ENCODE data around the gene PIANP. TPM values are rescaled to one million over a fixed set of nuclear protein-coding genes. Genes with fewer than 3 reads are reported as not detected.

Gene PIANP
- total RNA-seq, 2 experiments from 2014 or later, result 0.17 to 0.44 TPM

GRCh38 chr12:6691473-6691872 lies 9.1 kb downstream of the PIANP start:
- Mint-ChIP-seq H3K27me3 (no peaks in the 10 kb centered on the region), H3K4me1 (ENCODE audit: low read depth) (peaks cover 23% of the 10 kb centered on the region), H3K4me3 (no peak overlapping the region), H3K27ac (no peak overlapping the region), H3K9me3 (no peaks in the 10 kb centered on the region), H3K36me3 (peaks cover 6% of the 10 kb centered on the region)
- intact Hi-C loops (cut with micrococcal nuclease), result no loop called here
- POLR2A ChIA-PET, result interaction anchor here (0.7 kb wide), 1 partner anchor 130 kb away, joined by 3 read pairs; no protein-coding TSS in a partner anchor
- no peak for DNase-seq
- CTCF ChIA-PET, result no interaction called here

- POLR2A ChIA-PET, result interaction anchor here (0.7 to 2.3 kb wide), 21 partner anchors 10 to 255 kb away, joined by 3 to 53 read pairs (median 4); partner anchors contain the start of genes C12orf57, CD4, CDCA3 and COPS7A
- H3K4me3 Mint-ChIP-seq, result peak within 1 kb of the TSS; percentile 92
- no peaks in the 10 kb centered on the region for H3K9me3 Mint-ChIP-seq
- H3K27me3 Mint-ChIP-seq, result no peaks in the 10 kb centered on the region
- peaks cover 44% of the 10 kb centered on the region for H3K4me1 Mint-ChIP-seq (ENCODE audit: low read depth)
- intact Hi-C loops (cut with micrococcal nuclease), result loop anchor here (1.0 to 10.0 kb wide), 9 partner anchors 26 to 264 kb away; partner anchors contain the start of genes CDCA3, CHD4, COPS7A and ING4
- peak within 1 kb of the TSS; percentile 97 for H3K27ac Mint-ChIP-seq
- CTCF ChIA-PET, result interaction anchor here (0.6 to 2.3 kb wide), 25 partner anchors 8 to 202 kb away, joined by 3 to 15 read pairs (median 4); partner anchors contain the start of genes CD4, COPS7A, LAG3 and MLF2
- peak; percentile 97 for DNase-seq
- peaks cover 13% of the 10 kb centered on the region for H3K36me3 Mint-ChIP-seq
Observed at GRCh38 chr12:6688999-6689882, 11.4 kb downstream of the PIANP start, which contains the start of gene ZNF384. ZNF384 (minus strand) TSS chr12:6689375; CDS start chr12:6679520, 9,855 bp downstream.

GRCh38 chr12:6688543-6688998 lies 12.0 kb downstream of the PIANP start:
- ChIA-PET POLR2A (interaction anchor here (1.0 to 2.3 kb wide), 12 partner anchors 32 to 255 kb away, joined by 3 to 53 read pairs (median 5); partner anchors contain the start of genes C12orf57, CD4, CDCA3 and COPS7A), CTCF (interaction anchor here (0.6 to 2.3 kb wide), 16 partner anchors 11 to 184 kb away, joined by 3 to 15 read pairs (median 4); partner anchors contain the start of genes CD4, LAG3, MLF2 and SPSB2)
- peak overlapping the region; percentile 97 for H3K27ac Mint-ChIP-seq
- peak; percentile 58 for DNase-seq
- H3K9me3 Mint-ChIP-seq, result no peaks in the 10 kb centered on the region
- H3K4me3 Mint-ChIP-seq, result peak overlapping the region; percentile 92
- peaks cover 15% of the 10 kb centered on the region for H3K36me3 Mint-ChIP-seq
- peaks cover 46% of the 10 kb centered on the region for H3K4me1 Mint-ChIP-seq (ENCODE audit: low read depth)
- intact Hi-C loops (cut with micrococcal nuclease), result loop anchor here (5.0 to 10.0 kb wide), 2 partner anchors 139 to 264 kb away; partner anchors contain the start of gene P3H3
- no peaks in the 10 kb centered on the region for H3K27me3 Mint-ChIP-seq

- no peaks in the 10 kb centered on the region for H3K9me3 Mint-ChIP-seq
- peaks cover 25% of the 10 kb centered on the region for H3K36me3 Mint-ChIP-seq
- DNase-seq, result no peak
- intact Hi-C loops (cut with micrococcal nuclease), result loop anchor here (5.0 to 10.0 kb wide), 2 partner anchors 141 to 261 kb away; partner anchors contain the start of gene P3H3
- H3K27me3 Mint-ChIP-seq, result no peaks in the 10 kb centered on the region
- ChIA-PET POLR2A (no interaction called here), CTCF (interaction anchor here (0.6 to 2.2 kb wide), 10 partner anchors 38 to 205 kb away, joined by 3 to 11 read pairs (median 3); partner anchors contain the start of gene COPS7A)
- peaks cover 57% of the 10 kb centered on the region for H3K4me1 Mint-ChIP-seq (ENCODE audit: low read depth)
- H3K4me3 Mint-ChIP-seq, result no peak overlapping the region
- peak overlapping the region; percentile 49 for H3K27ac Mint-ChIP-seq
Observed at GRCh38 chr12:6685814-6686213, 14.8 kb downstream of the PIANP start.

- ChIA-PET CTCF (interaction anchor here (0.6 to 2.2 kb wide), 43 partner anchors 8 to 168 kb away, joined by 3 to 20 read pairs (median 4); partner anchors contain the start of genes CD4, CDCA3, COPS7A and MLF2), POLR2A (interaction anchor here (0.6 to 1.0 kb wide), 4 partner anchors 10 to 145 kb away, joined by 3 to 5 read pairs (median 4); partner anchors contain the start of gene COPS7A)
- DNase-seq, result peak; percentile 69
- peaks cover 30% of the 10 kb centered on the region for H3K36me3 Mint-ChIP-seq
- no peak overlapping the region for H3K4me3 Mint-ChIP-seq
- H3K9me3 Mint-ChIP-seq, result no peaks in the 10 kb centered on the region
- H3K27ac Mint-ChIP-seq, result peak overlapping the region; percentile 46
- H3K27me3 Mint-ChIP-seq, result no peaks in the 10 kb centered on the region
- intact Hi-C loops (cut with micrococcal nuclease), result loop anchor here (1.0 to 10.0 kb wide), 5 partner anchors 67 to 260 kb away; partner anchors contain the start of gene P3H3
- peaks cover 53% of the 10 kb centered on the region for H3K4me1 Mint-ChIP-seq (ENCODE audit: low read depth)
Observed at GRCh38 chr12:6684609-6685008, 16.0 kb downstream of the PIANP start.

- no peak overlapping the region for H3K4me3 Mint-ChIP-seq
- peaks cover 52% of the 10 kb centered on the region for H3K36me3 Mint-ChIP-seq
- intact Hi-C loops (cut with micrococcal nuclease), result no loop called here
- no peaks in the 10 kb centered on the region for H3K27me3 Mint-ChIP-seq
- no peak for DNase-seq
- POLR2A ChIA-PET, result no interaction called here
- no peak overlapping the region for H3K27ac Mint-ChIP-seq
- H3K4me1 Mint-ChIP-seq (ENCODE audit: low read depth), result peaks cover 6% of the 10 kb centered on the region
- CTCF ChIA-PET, result no interaction called here
- H3K9me3 Mint-ChIP-seq, result no peaks in the 10 kb centered on the region
Observed at GRCh38 chr12:6676962-6677361, 23.7 kb downstream of the PIANP start.

GRCh38 chr12:6672143-6672542 lies 28.5 kb downstream of the PIANP start:
- CTCF ChIA-PET, result interaction anchor here (2.6 kb wide), 1 partner anchor 17 kb away, joined by 7 read pairs; the partner anchor contains the start of gene ZNF384
- intact Hi-C loops (cut with micrococcal nuclease), result no loop called here
- H3K27ac Mint-ChIP-seq, result no peak overlapping the region
- peaks cover 61% of the 10 kb centered on the region for H3K36me3 Mint-ChIP-seq
- H3K9me3 Mint-ChIP-seq, result no peaks in the 10 kb centered on the region
- POLR2A ChIA-PET, result no interaction called here
- no peak for DNase-seq
- no peaks in the 10 kb centered on the region for H3K27me3 Mint-ChIP-seq
- H3K4me1 Mint-ChIP-seq (ENCODE audit: low read depth), result no peaks in the 10 kb centered on the region
- H3K4me3 Mint-ChIP-seq, result no peak overlapping the region

GRCh38 chr12:6667559-6668210 lies 32.9 kb downstream of the PIANP start:
- no peaks in the 10 kb centered on the region for H3K9me3 Mint-ChIP-seq
- DNase-seq, result no peak
- peaks cover 49% of the 10 kb centered on the region for H3K36me3 Mint-ChIP-seq
- H3K4me3 Mint-ChIP-seq, result no peak overlapping the region
- intact Hi-C loops (cut with micrococcal nuclease), result no loop called here
- ChIA-PET POLR2A (no interaction called here), CTCF (interaction anchor here (0.9 to 1.2 kb wide), 4 partner anchors 21 to 111 kb away, joined by 3 to 4 read pairs (median 3); partner anchors contain the start of gene ZNF384)
- H3K27ac Mint-ChIP-seq, result no peak overlapping the region
- H3K4me1 Mint-ChIP-seq (ENCODE audit: low read depth), result peaks cover 9% of the 10 kb centered on the region
- no peaks in the 10 kb centered on the region for H3K27me3 Mint-ChIP-seq

- Mint-ChIP-seq H3K36me3 (peaks cover 36% of the 10 kb centered on the region), H3K4me3 (no peak overlapping the region), H3K4me1 (ENCODE audit: low read depth) (peaks cover 17% of the 10 kb centered on the region), H3K9me3 (no peaks in the 10 kb centered on the region), H3K27ac (no peak overlapping the region), H3K27me3 (no peaks in the 10 kb centered on the region)
- CTCF ChIA-PET, result interaction anchor here (3.6 kb wide), 1 partner anchor 18 kb away, joined by 18 read pairs; no protein-coding TSS in a partner anchor
- DNase-seq, result no peak
- intact Hi-C loops (cut with micrococcal nuclease), result no loop called here
- POLR2A ChIA-PET, result no interaction called here
Observed at GRCh38 chr12:6666211-6666610, 34.4 kb downstream of the PIANP start.

- no peak overlapping the region for H3K27ac Mint-ChIP-seq
- ChIA-PET POLR2A (no interaction called here), CTCF (interaction anchor here (1.8 to 3.6 kb wide), 2 partner anchors 19 to 24 kb away, joined by 7 to 18 read pairs; partner anchors contain the start of gene ZNF384)
- H3K36me3 Mint-ChIP-seq, result peaks cover 27% of the 10 kb centered on the region
- intact Hi-C loops (cut with micrococcal nuclease), result no loop called here
- H3K9me3 Mint-ChIP-seq, result no peaks in the 10 kb centered on the region
- no peak for DNase-seq
- peaks cover 17% of the 10 kb centered on the region for H3K4me1 Mint-ChIP-seq (ENCODE audit: low read depth)
- H3K4me3 Mint-ChIP-seq, result no peak overlapping the region
- H3K27me3 Mint-ChIP-seq, result no peaks in the 10 kb centered on the region
Observed at GRCh38 chr12:6664902-6665301, 35.7 kb downstream of the PIANP start.
